ENCODE results near the gene ZFPM1.
A peak's percentile ranks its signal among the peaks of the same experiment; 100 is the strongest.

ZFPM1 gene

DNA sequence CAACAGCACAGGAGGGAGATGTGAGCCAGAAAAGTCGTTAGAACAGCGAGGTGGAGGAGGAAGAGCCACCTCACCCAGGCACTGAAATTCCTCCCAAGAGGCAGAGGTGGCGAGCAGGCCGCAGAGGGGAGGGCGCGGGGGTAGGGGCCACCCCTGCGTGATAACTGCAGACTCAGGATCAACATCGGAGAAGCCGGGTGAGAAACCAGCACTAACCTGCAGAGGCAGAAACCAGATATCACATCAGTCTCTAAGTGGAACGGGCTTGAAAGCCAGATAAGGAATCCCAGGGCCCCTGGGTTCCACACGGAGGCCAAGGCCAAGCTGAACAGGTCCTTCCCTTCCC lies 77.8 kb downstream of the ZFPM1 start:
- no peak for DNase-seq

DNA sequence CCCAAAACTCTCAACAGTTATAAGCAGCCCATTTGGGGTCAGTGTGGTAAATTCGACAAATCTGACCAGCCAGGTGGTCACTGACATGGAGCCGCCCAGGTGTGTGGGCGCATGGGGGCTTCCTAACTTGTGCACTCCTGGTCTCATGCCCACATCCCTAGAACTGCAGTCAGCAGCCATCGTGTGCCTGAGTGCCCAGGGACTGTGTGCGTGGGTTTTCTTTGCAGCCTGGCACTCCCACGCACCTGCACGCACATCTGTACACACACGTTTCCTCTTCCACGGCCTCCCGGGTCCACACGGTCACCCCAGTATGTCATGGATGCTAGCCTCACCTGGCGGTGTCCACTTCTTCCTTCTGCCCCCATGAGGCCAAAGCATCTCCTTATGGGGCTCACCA lies 78.3 kb downstream of the ZFPM1 start:
- no peak for DNase-seq

DNA sequence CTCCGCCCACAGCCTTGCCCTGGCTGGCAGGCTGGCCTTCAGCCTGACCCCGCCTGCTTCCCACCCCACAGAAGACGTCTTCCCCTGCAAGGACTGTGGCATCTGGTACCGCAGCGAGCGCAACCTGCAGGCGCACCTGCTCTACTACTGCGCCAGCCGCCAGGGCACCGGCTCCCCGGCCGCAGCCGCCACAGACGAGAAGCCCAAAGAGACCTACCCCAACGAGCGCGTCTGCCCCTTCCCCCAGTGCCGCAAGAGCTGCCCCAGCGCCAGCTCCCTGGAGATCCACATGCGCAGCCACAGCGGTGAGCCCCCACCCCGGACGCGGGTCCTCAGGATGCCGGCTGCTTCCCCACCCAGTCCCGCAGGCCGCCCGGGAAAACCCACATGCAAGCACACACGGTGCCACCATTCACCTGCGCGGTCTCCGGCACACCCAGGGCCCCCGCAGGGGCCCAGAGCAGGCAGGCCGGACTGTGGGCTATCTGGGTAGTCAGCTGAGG lies 78.9 kb downstream of the ZFPM1 start:
- DNase-seq: no peak

DNA sequence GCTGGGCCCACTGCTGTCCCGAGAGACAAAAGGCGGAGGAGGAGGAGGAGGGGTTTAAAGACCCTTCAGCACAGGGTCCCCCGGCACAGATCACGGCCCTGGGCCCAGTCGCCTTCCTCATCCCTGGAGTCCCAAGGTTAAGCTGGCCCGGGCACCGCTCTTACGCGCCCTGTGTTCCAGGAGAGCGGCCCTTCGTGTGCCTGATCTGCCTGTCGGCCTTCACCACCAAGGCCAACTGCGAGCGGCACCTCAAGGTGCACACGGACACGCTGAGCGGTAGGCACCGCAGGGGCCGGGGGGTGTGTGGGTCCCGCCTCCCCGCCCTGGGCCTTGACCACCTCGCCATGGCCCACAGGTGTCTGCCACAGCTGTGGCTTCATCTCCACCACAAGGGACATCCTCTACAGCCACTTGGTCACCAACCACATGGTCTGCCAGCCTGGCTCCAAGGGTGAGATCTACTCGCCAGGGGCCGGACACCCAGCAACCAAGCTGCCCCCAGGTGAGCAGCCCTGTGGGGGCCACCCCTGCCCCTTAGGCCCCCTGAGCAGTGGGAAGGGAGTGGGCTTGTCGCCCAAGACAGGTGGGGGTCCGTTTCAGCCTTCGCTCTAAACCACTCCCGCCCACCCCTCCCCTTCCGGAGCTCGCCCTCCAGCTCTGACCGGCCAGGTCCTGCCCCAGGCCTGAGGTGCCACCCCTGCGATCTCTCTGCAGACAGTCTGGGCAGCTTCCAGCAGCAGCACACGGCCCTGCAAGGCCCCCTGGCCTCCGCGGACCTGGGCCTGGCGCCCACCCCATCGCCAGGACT lies 79.6 kb downstream of the ZFPM1 start:
- DNase-seq: no peak

DNA sequence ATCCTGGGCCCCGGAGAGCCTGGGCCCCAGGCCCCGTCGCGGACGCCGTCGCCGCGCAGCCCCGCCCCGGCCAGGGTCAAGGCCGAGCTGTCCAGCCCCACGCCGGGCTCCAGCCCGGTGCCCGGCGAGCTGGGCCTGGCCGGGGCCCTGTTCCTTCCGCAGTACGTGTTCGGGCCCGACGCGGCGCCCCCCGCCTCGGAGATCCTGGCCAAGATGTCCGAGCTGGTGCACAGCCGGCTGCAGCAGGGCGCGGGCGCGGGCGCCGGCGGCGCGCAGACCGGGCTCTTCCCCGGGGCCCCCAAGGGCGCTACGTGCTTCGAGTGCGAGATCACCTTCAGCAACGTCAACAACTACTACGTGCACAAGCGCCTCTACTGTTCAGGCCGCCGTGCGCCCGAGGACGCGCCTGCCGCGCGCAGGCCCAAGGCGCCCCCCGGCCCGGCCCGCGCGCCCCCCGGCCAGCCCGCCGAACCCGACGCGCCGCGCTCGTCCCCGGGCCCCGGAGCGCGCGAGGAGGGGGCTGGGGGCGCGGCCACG lies 80.4 kb downstream of the ZFPM1 start:
- DNase-seq: no peak

DNA sequence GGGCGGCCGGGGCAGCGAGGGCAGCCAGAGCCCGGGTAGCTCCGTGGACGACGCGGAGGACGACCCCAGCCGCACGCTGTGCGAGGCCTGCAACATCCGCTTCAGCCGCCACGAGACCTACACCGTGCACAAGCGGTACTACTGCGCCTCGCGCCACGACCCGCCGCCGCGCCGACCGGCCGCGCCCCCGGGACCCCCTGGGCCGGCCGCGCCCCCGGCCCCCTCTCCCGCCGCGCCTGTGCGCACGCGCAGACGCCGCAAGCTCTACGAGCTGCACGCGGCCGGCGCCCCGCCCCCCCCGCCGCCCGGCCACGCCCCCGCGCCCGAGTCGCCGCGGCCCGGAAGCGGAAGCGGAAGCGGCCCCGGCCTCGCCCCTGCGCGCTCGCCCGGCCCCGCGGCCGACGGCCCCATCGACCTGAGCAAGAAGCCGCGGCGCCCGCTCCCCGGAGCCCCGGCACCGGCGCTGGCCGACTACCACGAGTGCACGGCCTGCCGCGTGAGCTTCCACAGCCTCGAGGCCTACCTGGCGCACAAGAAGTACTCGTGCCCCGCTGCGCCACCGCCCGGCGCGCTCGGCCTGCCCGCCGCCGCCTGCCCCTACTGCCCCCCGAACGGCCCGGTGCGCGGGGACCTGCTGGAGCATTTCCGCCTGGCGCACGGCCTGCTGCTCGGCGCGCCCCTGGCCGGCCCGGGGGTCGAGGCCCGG lies 81.0 kb downstream of the ZFPM1 start:
- DNase-seq: peak; percentile 65 to 83 (median 72)

DNA sequence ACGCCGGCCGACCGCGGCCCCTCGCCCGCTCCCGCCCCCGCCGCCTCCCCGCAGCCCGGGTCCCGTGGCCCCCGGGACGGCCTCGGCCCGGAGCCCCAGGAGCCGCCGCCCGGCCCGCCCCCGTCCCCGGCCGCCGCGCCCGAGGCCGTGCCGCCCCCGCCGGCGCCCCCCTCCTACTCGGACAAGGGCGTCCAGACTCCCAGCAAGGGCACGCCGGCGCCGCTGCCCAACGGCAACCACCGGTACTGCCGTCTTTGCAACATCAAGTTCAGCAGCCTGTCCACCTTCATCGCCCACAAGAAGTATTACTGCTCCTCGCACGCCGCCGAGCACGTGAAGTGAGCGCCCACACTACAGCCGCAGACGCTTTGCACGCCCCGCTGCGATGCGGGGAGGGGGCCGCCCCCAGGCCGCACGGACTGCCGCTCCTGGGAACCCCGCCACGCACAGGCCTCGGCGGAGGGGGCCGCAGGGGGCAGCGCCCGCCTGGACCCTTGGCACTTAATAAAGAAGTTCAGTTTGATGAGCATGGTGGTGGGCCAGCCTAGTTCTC lies 81.6 kb downstream of the ZFPM1 start:
- DNase-seq: peak in 2 of 6 experiments; percentile 22 to 29

DNA sequence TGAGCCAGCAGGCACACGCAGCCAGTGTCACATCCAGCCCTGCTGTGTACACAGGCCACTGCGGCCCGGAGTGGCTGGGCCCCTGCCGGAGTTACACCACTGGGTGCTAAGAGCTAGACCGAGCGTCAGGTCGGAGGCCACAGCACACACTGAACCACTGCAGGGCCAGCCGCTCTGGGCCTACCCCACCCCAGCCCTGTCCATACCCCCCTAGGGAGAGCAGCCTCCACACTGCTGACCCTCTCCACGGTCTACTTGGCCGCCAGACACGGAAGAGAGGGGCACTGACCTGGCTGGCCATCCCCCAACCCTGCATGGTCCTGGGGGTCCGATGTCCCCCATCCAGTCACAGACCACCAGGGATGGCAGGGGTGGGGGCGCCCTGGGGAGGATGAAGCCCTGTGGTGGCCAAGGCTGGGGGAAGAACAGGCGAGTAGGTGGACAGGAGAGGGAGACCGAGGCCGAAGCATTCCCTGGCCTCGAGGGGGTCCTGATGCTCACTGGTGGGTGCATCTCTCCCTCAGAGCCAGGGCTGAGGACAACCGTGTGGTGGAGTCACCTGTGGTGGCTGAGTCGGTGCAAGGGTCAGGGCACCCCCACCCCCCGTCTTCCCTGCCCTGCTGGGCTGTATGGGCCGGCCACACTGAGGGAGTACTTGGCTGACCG lies 82.2 kb downstream of the ZFPM1 start:
- no peak for DNase-seq

DNA sequence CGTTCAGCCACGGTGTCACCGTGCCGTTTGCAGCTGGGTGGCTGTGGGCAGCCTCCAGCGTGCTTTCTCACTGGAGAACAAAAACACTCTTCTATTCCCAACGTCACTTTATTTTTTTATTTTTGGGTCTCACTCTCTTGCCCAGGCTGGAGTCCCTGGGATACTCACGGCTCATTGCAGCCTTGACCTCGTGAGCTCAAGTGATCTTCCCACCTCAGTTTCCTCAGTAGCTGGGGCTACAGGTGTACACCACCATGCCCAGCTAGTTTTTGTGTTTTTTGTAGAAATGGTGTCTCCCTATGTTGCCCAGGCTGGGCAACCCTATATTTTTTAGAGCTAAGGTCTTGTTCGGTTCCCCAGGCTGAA lies 82.8 kb downstream of the ZFPM1 start:
- DNase-seq: no peak

DNA sequence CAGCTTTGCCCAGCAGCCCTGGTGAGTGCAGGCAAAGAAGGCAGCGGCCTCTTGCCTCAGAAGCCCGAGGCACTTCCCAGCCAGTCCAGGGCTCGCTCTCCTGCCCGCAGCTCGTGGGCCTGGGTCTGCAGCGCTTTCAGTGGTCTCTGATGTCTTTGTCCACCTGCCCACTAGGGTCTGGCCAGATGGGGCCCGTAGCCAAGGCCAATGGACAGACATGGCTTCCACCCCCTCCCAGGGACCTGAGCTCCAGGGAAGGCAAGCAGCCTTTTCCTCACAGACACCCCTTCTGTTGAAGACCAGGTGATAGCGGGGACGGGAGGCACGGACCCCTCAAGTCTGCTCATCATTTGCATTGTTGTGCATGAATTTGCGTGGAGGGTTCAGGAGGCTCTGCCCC lies 83.4 kb downstream of the ZFPM1 start:
- DNase-seq: no peak

DNA sequence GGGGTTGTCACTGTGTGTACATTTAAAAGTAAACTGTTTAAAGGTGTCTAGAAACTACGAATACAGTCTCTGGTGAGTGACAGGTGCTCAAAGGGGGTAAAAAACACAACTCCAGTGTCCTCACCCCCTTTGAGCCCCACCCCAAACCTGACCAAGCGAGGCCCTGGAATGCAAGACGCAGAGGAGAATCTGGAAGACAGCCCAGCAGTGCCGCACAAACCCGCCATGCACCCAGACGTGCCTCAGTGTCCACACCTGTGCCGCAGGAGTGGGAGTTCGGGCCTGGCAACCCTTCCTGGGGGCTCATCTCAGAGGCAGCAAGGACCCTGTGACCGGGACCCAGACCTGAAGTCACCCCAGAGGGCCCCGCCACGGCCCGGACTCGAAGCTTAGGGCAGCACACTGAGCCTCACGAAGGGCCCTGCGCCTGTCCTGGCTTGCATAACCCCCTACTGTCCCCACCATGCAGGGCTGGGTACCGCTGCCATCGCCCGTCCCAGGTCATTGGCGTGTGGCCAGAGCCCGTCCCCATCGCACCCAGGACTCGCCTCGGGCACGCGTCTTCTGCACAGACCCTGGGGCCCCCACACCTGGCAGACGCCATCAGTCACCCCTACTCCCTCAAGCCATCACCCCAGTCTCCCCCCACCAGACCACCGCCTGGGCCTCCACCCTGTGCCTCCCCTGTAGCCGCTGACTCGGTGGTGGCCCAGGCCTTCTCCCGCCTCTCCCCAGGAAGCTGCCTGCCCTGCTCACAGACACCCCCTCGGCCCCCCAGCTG lies 84.1 kb downstream of the ZFPM1 start:
- DNase-seq: no peak

DNA sequence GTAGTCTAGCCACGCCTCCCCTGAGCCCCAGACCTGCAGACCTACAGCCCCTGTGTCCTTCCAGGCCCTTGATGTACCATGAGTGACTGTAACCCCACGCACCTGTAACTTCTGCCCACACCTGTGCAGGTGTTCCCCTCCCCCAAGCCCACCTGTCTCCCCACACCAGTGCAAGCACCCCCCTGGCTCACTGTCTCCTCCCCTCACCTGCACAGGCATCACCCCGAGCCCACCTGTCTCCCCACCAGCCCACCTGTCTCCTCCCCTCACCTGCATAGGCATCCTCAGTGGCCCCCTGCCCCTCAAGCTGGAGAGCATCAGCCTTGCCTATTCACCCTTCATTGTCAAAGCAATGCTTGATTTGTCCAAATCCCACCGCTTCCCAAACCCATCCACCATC lies 84.8 kb downstream of the ZFPM1 start:
- no peak for DNase-seq

DNA sequence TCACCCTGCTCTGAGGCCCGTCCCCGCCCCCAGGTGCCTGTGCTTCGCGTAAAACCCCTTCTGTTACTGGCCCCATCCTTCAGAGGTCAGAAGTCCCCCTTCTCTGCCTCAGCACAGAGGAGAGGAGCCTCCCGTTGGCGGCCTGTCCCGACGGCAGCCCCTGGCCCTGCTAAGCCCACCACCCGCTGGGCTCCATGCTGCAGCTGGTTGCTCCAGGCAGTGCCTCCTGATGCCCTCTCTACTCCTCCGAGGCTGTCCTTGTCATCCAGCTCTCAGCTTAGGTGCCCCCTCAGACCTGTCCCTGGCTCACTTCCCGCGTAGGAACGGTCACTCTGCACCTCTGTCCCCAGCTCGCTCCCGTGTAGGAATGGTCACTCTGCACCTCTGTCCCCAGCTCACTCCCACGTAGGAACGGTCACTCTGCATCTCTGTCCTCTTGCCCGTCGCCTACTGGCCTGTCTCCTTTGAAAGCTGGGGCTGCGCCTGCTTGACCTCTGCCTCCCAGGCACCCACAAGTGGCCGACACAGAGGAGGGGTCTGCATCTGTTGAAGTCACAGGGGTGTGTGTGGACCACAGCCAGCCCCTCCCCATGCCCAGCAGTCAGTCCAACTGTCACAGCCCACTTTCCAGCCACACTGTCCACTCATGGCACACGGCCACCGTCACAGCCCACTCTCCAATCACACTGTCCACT lies 85.4 kb downstream of the ZFPM1 start:
- no peak for DNase-seq

DNA sequence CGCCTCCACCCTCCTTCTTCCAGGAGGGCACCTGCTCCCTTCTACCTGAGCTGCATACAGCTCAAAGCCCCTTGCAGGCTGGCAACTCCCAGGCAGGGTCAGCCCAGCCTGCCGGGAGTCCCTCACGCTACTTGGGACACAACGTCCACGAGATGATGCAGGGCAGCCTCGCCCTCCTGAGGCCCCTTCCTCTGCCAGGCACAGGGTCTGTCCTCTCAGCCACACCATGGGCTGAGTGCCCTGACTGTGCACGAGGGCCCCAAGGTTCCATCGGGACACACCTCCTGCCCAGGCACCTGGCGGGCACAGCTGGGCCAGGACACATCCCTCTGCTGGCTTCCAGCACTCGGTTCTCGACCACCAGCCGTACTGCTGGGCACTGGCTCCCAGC lies 86.2 kb downstream of the ZFPM1 start:
- no peak for DNase-seq

DNA sequence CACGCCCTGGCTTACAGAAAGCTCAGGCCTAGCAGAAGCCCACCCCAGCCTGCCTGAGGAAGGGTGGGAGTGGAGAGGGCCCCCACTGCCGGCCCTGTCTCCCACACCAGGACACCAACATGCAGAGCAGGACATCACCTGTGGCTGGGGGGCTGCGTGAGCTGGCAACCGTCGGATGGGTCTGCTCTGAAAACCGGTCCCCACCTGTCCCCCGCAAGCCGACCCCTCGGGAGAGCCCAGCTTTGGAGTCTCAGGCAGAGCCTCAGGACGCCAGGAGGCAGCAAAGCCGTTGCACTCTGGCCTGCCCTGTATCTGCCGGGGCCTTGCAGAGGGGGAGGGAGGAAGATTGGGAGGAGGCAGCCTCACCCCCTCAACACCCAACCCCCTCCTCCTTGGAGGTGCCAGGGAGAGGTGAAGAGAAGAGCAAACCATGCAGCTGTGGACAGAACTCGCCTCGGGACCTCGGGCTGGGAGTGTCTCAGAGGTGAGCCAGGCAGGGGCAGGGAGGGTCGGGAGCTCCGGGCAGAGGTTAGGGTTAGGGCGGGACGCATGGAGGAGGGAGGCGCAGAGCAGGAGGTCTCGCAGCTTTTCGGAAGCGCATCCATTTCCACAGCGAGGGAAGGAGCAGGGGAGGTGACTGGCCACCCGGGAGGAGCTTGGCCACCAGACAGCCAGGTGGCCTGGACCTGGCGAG lies 86.7 kb downstream of the ZFPM1 start:
- DNase-seq: no peak

DNA sequence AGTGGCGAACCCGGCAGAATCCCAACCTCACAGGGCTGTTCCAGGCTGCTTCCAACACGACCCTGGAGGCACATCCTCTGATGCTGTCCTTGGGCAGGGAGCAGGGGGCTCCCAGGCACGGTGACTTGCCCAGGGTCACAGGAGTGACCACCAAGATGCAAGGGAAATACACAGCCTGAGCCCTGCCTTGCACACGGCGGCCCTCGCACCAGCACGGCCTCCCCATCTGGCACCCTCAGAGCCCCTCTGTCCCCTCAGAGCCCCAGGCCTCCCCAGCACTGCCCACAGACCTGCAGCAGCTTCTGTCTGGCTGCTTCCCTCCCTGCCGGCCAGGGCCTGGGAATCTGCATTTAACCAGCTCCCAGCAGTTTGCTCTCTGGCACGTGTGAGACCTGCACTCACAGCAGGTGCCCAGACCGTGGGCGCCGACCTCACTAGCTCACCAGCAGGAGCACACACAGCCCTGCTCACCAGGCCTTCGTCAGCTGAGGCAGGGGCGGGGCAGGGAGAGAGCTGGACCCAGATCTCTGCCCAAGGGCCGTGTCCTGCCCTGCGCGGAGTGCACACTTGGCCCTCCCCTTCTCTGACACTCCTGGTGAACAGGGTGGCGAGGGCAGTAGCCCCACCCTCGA lies 87.4 kb downstream of the ZFPM1 start:
- no peak for DNase-seq

DNA sequence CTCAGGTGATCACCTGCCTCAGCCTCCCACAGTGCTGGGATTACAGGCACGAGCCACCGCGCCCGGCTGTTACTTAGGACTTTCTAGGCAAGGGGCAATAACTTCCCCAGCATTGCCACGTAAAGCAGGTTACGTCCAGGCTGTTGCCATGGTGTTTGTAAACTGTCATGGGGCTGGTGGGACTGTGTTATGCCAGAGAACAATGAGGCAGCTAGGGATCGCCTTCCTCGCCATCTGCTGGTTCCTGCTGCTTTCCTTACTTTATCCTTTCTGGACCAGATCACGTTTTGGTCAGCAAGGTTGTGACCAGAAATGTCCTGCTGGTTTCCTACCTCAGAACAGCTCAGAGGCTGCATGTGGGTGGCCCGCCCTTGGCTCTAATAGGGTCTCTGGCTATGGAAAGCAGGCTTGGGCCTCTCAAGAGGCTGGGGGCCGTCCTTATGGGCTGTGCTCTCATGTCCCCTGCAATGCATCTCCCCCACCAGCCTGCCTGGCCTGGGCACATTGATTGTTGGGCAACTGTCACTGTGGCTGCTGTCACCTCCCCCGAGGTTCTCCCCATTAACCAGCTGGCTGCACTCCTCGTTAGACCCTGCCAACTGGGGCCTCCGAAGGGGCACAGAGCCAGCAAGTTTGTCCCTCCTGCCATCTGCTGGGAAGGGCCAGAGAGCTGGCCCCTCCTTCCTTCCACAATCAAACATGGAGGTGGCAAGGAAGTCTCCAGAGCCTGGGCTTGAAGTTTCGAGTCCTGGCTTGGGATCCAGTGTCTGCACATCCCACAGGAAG lies 88.9 kb downstream of the ZFPM1 start:
- DNase-seq: no peak

DNA sequence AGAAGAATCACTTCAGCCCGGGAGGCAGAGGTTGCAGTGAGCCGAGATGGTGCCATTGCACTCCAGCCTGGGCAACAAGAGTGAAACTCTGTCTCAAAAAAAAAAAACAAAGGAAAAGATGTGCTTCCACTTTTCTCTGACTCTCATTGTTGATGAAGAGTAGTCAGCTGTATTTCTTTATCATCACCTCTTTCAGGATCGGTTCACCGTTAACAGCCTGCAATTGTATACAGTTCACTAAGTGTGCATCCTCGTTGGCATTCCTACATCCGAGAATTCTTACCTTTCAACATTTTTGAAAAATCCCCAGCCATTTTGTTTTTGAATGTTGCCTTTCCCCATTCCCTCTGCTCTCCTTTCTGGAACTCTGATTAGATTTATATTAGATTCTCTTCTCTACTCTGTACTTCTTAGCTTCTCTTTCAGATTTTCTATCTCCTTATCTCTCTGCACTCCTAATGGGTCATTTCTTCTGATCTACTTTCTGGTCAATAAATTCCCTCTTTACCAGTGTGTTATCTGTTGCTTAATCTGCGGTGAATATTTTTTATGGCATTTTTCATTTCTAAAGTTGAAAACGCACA lies 90.2 kb downstream of the ZFPM1 start:
- no peak for DNase-seq

DNA sequence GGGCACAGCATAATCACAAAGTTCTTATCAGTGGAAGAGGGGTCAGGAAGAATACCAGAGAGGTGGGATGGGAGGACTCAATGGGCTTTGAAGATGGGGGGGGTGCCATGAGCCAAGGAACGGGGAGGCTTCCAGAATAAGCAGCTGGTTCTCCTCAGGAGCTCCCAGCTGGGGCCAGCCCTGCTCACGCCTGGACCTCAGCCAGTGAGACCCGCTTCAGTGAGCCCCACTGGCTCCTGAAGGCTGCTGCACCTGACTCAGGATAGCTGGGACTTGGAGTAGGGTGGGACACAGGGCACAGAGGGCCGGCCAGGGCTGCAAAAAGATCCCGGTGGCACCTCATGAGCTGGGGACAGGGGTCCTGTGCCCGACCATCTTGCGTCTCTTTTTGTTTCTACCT lies 92.7 kb downstream of the ZFPM1 start:
- no peak for DNase-seq
